ENCODE results near the gene NR1D2.

The NR1D2 gene

DNA sequence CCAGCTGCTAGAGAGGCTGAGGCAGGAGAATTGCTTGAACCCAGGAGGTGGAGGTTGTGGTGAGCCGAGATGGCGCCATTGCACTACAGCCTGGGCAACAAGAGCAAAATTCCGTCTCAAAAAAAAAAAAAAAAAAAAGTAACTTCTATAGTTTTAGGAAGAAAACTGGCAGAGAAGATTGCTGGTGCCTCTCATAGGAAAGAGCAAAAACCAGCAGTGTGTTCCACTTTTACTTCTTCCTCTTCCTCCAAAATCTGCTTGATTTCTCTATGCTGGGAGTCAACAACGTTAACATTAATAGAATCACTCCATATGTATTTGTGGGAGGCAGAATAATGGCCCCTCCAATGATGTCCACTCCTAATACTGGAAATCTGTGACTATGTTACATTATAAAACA is 12.5 kb upstream of the NR1D2 start:
- TF ChIP-seq, protein P1, sequence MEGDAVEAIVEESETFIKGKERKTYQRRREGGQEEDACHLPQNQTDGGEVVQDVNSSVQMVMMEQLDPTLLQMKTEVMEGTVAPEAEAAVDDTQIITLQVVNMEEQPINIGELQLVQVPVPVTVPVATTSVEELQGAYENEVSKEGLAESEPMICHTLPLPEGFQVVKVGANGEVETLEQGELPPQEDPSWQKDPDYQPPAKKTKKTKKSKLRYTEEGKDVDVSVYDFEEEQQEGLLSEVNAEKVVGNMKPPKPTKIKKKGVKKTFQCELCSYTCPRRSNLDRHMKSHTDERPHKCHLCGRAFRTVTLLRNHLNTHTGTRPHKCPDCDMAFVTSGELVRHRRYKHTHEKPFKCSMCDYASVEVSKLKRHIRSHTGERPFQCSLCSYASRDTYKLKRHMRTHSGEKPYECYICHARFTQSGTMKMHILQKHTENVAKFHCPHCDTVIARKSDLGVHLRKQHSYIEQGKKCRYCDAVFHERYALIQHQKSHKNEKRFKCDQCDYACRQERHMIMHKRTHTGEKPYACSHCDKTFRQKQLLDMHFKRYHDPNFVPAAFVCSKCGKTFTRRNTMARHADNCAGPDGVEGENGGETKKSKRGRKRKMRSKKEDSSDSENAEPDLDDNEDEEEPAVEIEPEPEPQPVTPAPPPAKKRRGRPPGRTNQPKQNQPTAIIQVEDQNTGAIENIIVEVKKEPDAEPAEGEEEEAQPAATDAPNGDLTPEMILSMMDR (conservative IDR thresholded peaks at IDR 0.05): no peak
- no peak overlapping the region for H3K27ac ChIP-seq

DNA sequence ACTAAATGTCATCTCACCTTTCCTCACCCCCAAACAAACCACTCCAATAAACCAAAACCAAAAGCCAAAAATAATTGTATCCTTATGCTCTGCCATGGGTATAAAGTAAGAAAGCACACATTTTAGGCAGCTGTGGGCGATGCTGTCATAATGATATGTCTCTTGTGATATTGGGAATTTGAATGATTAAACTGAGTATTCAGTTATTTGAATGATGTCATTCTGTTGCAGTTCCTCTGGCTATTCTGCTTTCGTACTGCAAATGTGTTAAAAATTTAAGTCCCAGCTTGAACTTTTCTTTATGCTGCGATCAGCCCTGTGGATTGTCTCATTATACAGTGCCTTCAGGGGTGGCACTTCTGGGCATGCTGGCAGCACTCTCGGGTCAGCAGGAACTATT is 10.8 kb upstream of the NR1D2 start:
- TF ChIP-seq, protein P1 (conservative IDR thresholded peaks at IDR 0.05): no peak
- no peak overlapping the region for H3K27ac ChIP-seq

DNA sequence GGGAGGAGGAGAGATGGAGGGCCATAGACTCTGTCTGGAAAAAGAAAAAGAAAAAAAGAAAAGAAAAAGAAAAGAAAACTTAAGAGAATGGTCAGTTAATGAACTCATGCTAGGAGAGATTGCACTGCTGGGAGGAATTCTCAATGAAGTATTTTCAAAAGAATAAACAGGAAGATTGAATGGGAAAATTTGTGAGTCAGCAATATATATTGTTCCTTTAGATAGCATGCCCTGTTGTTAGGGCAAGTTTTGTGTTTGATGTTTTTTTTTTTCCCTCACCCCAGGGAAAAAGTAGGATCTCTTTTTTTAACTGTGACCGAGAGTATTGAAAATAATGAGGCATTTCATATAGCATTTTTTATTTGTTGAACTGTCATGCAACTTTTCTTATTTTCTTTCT is 7.8 kb upstream of the NR1D2 start:
- no peak overlapping the region for H3K27ac ChIP-seq
- TF ChIP-seq, protein P1 (conservative IDR thresholded peaks at IDR 0.05): no peak

DNA sequence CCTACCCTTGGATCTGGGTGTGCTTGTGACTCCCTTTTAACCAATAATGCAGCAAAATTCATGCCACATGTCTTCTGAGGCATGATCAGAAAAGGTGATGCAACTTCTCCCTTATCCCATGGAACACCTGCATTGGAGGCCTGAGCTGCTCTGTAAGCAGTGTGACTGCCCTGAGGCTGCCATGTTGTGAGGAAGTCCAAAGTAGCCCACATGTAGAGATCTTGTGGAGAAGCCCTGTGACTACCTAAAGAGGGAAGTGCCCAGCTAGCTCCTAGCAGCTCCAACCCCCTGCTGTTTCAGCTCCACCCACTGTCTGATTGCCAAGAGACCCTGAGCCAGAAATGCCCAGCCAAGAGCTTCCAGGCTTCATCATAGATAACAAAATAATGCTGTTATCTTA is 6.4 kb upstream of the NR1D2 start:
- no peak overlapping the region for H3K27ac ChIP-seq
- TF ChIP-seq, protein P1 (conservative IDR thresholded peaks at IDR 0.05): no peak

DNA sequence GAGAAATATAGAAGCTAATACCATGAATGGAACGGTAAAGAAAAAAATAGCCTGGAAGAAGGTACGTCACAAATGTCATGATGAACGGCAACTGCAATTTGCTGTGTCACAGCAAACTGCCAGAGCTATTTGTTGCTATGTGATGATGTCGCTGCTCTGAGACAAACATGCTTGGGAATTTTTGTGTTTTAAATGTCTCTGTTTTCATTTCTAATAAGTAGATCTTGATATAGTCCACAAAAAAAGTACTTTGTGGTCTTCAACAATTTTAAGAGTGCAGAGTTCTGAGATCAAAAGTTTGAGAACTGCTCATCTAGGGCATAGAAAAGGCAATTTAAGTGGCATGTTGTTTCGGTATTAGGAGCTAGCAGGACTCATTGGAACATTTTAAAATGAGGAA is 4.3 kb upstream of the NR1D2 start:
- TF ChIP-seq, protein P1 (conservative IDR thresholded peaks at IDR 0.05): no peak
- no peak overlapping the region for H3K27ac ChIP-seq

DNA sequence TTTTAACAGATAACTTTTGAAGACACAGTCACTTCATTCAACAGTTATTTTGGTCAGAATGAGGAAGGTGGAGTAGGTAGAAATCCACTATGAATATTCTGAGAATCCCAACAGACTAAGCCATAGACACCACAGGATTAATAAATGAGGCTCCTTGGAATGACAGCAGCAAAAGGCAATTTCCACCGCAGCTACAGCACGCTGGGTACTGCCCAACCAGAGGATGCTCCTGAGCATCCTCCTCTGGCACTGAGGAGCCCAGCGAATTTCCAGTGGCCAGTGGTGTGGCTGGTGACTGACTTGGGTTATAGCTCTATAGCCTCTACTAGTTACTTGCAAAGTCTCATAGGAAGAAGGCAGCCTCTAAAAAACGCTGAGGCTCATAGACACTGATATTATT is 3.6 kb upstream of the NR1D2 start:
- TF ChIP-seq, protein P1 (conservative IDR thresholded peaks at IDR 0.05): no peak
- H3K27ac ChIP-seq: no peak overlapping the region

DNA sequence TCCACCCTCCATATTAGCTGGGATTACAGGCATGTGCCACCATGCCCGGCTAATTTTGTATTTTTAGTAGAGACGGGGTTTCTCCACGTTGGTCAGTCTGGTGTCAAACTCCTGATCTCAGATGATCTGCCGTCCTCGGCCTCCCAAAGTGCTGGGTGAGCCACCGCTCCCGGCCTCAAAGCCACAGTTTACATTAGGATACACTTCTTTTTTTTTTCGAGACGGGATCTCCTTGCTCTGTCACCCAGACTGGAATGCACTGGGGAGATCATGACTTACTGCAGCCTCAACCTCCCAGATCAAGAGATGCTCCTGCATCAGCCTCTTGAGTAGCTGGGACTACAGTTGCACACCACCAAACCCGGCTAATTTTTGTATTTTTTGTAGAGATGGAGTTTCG is 2.5 kb upstream of the NR1D2 start:
- TF ChIP-seq, protein P1 (conservative IDR thresholded peaks at IDR 0.05): no peak
- no peak overlapping the region for H3K27ac ChIP-seq

All from VCaP (cell line).